Stimulated activated CD8-positive, alpha-beta memory T cell treated with anti-CD3 and anti-CD28 coated beads, Interleukin-7, amount 100 ng/mL, for 24 hours (primary cell): ENCODE results near the gene ADRA1B.

Source experiments
- DNase-seq: peaks from one replicate; pipeline ENCODE4 v3.0.0-alpha.2; 2020; ENCODE audit warnings: low read depth

Gene ADRA1B

GRCh38 chr5:159901772-159902171 is 14.5 kb upstream of the ADRA1B start:
- no peak for DNase-seq

GRCh38 chr5:159902444-159903121 is 13.7 kb upstream of the ADRA1B start:
- DNase-seq = no peak

GRCh38 chr5:159903131-159903530 is 13.2 kb upstream of the ADRA1B start:
- no peak for DNase-seq

GRCh38 chr5:159904874-159905273 is 11.4 kb upstream of the ADRA1B start:
- no peak for DNase-seq

GRCh38 chr5:159905496-159905895 is 10.8 kb upstream of the ADRA1B start:
- no peak for DNase-seq

- no peak for DNase-seq
These were observed 9.8 kb upstream of the ADRA1B start for GRCh38 chr5:159906463-159906862.

- DNase-seq = no peak
These were observed 9.3 kb upstream of the ADRA1B start for GRCh38 chr5:159906943-159907342.

- DNase-seq = no peak
These were observed 8.3 kb upstream of the ADRA1B start for GRCh38 chr5:159907689-159908590.

GRCh38 chr5:159908591-159908940 is 7.7 kb upstream of the ADRA1B start:
- DNase-seq = no peak

GRCh38 chr5:159909126-159909525 is 7.2 kb upstream of the ADRA1B start:
- DNase-seq = no peak

- DNase-seq = no peak
These were observed 6.0 kb upstream of the ADRA1B start for GRCh38 chr5:159910207-159910842.

- no peak for DNase-seq
These were observed 5.4 kb upstream of the ADRA1B start for GRCh38 chr5:159910843-159911229.

- no peak for DNase-seq
These were observed 4.9 kb upstream of the ADRA1B start for GRCh38 chr5:159911349-159911748.

GRCh38 chr5:159912033-159912800 is 4.1 kb upstream of the ADRA1B start:
- DNase-seq = no peak

- DNase-seq = no peak
These were observed 3.2 kb upstream of the ADRA1B start for GRCh38 chr5:159913048-159913447.

GRCh38 chr5:159913501-159913900 is 2.8 kb upstream of the ADRA1B start:
- no peak for DNase-seq

GRCh38 chr5:159916841-159917761 is 819 bp downstream of the ADRA1B start:
- DNase-seq = no peak

GRCh38 chr5:159917994-159918393 is 1.7 kb downstream of the ADRA1B start:
- no peak for DNase-seq

- DNase-seq = no peak
These were observed 5.4 kb downstream of the ADRA1B start for GRCh38 chr5:159921721-159922120.

- no peak for DNase-seq
These were observed 6.7 kb downstream of the ADRA1B start for GRCh38 chr5:159923008-159923407.
